SIG-M5 treated with dmso at 0.1 percent for 504 hours (cell line): Measurements from ENCODE around the gene WHRN.

Experiments used
- DNase-seq: peaks from one replicate; lab custom pipeline; 2025; ENCODE audit not compliant: unreplicated experiment; lab: John Stamatoyannopoulos, UW

The WHRN gene

DNA sequence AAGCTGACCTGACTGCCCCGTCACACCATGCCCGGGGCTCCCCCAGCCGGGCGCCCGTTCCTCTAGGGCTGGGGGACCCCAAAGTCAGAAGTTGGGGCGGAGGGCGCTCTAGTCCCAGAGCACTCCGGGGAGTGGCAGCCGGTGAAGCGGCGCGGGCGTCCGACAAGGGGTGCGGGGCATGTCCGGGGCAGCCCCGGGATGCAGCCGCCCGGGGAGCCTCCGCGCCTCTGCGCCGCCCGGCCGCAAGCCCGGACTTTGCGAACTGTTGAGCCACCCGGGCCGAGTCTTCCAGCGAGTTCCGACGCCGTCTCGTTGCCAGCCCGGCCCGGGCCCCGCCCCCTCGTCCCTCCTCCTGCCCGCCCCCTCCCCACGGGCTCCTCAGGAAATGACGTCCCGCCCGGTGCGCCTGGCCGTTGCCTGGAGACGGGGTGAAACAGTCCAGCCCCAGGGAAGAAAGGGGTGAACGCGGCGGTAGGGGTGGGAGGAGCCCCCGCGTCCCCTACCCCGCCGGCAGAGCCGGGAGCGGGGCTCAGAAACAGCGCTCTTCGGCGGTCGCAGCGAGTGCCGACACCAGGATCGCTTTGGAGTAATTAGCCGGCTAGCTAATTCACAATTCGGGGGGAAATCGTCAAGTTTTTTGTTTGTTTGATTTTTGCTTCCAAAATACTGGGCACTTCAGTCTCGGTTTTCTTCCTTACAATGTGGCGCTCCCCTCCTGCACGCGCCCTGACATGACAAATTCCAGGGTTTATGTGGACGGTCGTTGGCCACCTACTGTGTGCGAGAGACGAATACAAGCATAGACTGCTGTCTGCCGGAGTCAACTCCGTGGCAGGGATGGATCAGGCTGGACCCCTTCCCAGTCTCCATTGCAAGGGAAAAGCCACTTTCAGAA is at the start of gene WHRN:
Gene WHRN (minus strand): TSS at position 287 of the 895 bp plus-strand sequence. CDS start 672 bp downstream, outside the sequence.
- DNase-seq: peak; percentile 79

DNA sequence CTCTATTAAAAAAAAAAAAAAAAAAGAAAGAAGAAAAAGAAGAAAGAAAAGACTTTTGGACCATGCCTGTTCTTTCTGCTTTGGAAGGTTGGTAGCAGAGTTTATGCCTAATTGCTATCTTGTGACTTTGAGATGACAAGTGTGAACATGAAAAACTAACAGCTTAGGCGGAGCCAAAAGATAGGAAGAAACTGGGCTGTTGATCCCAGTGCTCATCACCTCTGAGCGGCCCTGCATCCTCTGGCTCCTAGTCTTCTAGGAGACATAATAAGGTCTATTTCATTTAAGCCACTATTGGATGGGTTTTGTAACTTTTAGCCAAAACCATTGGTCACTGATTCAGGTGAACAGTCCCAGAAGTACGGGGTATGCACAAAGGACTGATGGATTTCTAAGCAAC is 47.9 kb upstream of the WHRN start:
- DNase-seq: no peak

DNA sequence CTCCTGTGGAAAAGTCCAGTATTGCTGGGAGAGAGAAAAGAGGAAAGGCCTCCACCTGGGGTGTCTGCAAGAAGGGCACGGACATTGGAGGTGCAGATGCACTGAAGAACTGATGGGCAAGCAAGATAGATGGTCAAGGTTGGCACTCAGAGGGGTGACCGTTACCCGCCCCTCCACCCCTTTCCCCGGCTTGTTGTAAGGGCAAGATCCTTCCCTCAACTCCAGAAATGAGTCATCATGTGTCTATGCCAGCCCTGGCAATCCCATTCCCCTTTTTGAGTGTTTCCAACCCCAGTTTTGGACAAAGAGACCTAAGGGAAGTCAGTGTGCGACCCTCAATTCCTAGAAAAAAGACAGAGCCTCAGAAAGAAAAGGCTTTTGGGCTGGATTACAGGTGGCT is 47.4 kb upstream of the WHRN start:
- DNase-seq: no peak

DNA sequence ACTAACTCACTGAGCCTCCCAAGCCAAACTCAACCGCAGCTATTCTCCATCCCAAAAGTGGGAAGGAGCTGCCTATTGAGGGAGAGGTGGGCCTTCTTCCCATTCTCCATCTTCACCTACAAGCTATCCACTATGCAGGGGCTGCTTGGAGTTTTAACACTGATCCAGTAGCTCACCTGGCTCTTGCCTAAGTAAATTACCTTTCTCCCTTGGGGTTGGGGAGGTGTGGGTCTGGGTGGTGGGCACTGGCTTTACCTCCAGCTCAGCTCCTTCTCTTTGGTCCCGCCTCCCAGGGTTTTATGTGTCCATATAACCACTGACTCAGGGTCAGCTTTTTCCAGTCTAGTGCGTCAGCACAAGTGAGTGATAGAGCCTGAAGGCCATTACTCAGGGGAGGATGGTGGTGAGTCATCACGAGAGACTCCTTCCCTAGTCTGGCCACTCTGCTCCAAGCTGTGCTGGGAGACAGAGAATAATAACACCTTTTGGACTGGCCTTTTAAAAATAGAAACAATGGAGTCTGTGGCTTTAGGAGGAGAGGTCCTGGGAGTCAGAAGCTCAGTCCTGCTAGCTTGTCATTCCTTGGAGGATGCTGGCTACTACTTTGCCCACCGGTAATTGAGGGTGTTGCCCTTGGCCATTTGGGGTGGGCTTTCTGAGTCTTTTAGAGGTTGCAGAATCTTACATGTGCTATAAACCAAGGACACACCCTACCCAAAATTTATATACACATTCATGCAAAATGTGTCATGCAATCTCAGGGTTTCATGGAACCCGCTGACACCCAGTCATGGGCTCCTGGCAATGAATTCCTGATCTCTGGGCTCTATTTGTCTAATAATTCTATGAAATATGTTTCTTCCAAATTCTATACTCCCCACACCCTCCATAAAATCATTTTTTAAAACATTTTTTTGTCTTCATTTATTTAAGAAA is 46.7 kb upstream of the WHRN start:
- peak; percentile 70 for DNase-seq

DNA sequence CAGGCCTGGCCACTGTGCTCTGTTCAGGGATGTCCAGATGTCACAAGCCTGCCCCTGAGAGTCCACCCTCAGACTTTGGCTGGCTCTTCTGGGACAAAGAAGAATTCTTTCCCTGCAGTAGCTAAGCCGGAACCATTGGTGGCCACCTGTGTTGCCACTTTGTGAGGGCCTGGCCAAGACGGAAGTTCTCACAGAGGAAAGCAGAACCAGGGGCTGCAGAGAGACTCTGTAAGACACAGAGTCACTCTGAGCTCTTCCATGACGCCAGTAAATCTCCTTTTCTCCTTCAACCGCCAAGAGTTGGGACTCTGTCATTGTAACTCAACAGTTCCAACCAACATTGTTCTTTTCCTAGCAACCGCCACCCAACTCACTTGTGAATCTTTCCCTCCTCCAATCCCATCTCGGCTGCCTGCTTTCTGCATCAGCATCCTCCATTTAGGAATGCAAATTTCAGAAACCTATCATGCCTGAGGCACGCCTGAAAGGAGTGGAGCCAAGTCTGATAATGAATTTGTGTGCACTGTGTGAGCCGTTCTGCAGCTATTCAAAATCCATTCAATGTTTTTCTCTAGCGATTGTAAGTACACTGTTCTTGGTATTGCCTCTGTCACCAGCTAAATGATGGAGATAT is 44.5 kb upstream of the WHRN start:
- no peak for DNase-seq

DNA sequence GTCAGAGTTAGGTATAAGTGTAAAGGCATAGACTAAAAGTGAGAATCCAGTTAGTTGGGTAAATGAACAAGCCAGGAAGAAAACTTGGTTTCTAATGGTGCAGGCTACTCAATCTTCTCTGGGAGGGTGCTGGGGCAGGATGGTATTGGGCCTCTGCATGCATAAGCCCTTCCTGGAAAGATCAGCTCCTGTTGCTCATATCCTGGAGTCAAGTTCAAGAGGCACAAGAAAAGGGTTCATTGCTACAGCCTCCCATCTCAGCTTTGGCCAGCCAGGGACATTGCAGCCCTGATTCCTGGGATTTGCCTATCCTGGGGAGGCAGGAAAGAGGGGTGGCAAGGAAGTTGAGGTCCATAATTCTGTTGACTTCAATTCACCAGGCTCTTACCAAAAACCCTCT is 41.6 kb upstream of the WHRN start:
- DNase-seq: no peak

DNA sequence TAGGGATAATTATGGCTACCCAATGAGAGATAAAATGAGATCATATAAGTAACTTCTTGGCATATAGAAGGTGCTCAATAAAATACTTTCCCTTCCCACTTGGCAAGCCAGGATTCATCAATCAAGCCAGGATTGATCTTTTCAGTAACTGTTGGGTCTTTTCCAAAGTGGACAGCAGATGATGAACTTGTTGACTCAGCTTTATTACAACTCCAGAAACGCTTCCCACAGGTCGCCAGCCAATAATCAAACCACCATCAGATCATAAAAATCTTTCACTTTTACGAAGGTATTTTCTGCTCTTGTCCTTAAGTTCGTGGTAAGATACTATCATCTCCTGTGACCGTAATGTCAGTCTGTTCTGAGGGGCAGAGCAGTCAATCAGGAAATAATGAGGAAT is 39.8 kb upstream of the WHRN start:
- DNase-seq: no peak

DNA sequence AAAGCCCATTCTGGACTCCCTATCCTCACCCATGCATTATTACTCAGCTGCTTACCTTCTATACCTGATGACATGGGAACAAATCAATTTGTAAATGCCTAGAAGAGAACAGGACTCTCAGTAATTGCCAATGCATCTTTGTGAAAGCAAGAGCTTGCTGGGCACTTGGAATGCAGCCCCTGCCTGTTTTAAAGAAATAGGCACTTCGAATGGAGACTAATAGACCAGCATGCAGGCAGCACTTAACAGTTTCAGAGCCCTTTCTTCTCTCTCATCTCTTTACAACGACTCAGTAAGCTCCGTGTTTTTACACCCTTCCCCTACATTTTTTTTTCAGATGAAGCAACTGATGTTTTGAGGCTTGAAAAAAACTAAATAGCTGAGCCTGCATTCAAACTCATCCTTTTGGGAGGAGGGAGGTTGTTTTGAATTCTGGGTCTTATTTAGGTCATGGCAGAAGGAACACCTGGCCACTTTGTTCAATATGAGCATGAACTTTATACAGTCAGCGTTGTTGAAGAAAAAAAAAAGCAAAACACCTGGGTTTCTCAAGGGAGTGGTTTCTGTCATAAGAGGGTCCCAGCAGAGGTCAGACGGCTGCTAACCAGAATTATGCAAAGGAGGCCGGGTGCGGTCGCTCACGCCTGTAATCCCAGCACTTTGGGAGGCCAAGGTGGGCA is 34.6 kb upstream of the WHRN start:
- DNase-seq: no peak

DNA sequence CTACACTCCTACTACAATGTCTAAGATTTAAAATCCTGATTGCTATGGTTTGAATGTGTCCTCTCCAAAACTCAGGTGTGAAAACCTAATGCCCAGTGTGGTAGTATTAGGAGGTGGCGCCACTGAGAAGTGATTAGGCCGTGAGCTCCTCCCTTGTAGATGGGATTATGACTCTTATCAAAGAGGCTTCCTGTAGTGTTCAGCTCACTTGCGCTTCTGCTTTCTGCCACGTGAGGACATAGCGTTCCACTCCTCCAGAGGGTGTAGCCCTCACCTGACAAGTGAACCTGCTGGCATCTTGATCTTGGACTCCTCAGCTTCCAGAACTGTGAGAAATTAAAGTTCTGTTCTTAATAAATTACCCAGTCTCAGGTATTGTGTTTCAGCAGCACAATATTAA is 33.0 kb upstream of the WHRN start:
- DNase-seq: peak; percentile 47

DNA sequence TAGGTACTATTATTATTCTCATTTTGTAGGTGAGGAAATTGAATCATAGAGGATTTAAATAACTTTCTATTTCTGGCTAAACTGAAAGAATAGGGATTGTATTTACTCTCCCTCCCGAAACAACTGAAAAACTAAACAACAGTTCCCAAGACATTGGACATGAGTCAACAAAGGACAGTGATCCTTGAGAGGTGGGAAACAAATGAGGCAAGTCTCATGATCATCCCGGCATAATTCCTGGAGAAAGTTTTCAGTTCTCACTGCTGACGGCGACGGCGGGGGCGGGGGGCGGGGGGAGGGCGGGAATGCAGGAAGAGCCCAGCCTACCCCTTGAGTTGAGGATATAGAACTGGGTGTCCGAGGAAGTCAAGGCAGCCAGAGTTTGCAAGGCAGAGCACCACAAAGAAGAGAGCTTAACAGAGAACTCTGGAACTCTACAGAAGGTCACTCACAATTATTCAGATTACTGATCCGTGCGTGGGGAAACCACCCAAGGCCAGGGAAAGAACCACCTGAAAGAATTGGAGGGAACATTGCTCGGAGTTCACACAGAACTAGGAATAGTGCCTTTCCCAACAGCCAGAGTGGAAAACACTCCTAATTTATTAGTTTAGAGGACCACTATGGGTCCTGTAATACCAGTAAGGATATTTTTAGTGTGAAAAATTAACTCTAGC is 27.4 kb upstream of the WHRN start:
- DNase-seq: no peak

DNA sequence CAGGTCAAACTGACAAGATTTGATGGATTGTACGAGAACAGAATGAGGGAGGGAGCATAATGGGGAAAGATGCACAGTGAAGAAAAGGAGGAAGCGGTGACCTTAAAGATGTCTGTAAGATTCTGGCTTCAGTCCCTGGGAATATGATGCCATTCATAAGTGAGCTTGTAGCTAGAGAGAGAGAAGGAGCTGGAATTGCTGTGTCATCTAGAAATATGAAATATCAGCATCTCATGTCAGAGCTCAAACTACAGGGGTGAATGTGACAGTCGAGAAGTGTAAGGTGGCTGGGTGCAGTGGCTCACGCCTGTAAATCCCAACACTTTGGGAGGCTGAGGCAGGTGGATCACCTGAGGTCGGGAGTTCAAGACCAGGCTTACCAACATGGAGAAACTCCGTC is 24.0 kb upstream of the WHRN start:
- DNase-seq: no peak

DNA sequence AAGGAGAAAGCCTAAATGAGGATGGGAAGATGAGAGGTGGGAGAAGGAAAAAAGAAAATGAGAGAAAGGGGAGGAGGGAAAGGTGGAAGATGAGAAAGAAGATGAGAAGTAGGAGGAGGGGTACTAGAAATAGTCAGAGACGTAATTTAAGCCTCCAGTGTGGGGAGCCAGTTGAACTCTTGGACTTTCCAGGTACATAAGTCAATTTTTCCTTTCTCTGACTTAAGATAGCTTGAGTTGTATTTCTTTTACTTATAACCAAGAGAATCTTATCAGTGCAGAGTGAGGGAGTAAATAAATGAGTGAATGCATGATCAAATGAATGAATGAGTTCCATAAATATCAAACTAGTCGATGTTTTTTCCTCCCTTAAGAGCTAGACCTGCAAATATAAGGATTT is 21.5 kb upstream of the WHRN start:
- DNase-seq: no peak

DNA sequence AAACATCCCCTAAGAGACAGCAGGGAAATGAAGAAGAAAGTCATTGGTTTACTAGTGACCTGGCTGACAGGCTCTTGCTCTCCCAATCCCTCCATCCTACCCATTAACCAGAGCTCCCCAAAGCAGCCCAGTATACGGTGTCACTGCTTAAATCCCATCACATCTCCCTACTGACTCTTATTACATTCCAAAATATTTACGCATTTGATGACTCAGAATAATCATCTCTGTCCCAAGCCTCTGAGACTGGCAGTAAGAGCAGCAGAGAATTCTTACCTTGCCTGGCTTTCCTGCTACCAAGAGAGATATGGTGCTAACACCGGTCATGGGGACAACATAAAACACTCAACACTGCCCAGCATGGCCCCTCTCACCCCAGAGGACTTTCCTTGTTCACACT is 20.2 kb upstream of the WHRN start:
- DNase-seq: no peak

DNA sequence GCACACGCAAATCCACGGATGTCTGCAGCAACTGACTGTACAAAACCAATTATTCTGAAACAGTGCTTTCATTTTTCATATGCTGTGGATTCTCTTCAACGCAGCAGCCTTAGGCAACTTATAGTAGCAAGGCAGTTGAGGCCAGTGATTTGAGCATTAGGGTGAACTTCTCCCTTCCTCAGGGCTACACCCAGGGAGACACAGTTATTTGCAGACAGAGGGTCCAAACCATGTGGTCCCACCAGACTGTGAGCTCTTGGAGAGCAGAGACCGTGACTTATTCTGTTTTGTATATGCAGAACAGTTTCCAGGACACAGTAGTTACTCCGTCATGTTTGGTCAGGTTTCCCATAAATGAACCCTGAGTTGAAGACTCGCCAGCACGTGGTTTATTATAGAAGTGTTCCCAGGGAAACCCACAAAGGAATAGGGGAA is 19.0 kb upstream of the WHRN start:
- DNase-seq: no peak

DNA sequence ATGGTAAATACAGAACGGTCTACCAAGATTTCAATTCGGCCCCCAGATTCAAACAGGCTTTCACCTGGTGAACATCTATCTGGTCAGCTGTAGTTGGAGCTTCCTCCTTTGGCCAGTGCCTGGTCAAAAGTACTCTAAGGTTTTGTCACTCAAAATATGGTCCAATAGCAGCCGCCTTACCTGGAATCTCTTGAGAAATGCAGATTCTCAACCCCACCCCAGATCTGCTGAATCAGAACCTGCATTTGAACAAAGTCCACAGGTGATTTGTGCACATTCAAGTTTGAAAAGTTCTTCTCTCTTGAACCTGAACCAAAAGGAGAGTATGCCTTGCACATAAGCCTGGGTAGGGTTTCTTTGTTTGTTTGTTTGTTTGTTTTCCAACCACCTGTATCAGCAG is 17.6 kb upstream of the WHRN start:
- DNase-seq: no peak

DNA sequence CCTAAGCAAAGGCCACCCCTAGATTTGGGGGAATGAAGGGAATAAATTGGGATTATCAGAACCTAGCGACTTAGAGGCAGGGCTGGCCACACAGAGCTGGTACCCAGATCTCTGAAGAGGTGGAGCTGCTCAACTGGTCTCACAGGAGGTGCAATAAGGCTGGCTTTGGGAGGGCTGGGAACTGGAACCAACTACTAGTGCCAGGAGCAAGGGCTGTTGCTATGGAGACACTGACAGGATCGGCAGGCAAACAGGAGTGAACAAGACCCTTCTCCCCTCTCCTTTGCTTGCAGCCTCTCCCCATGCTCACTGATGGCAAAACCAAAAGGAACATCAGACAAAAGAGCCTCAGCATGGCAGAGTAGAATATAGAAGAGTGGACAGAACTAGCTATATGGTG is 17.0 kb upstream of the WHRN start:
- DNase-seq: no peak

DNA sequence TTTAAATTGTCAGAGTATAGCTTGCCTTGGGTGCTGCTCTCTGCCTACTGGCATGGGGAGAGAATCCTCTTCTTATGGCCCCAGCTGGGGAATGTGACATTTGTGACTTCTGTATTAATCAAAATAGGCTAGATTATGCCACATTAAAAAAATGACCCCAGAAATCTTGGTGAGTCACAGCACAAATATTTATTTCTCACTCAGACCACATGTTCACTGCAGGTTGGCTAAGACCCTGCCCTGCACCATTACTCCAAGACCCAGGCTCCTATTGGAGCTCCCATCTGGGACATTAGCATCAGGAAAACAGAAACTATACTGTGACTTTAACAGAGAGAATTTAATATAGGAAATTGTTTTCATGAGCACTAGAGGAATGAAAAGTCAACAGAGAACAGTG is 16.6 kb upstream of the WHRN start:
- DNase-seq: no peak

DNA sequence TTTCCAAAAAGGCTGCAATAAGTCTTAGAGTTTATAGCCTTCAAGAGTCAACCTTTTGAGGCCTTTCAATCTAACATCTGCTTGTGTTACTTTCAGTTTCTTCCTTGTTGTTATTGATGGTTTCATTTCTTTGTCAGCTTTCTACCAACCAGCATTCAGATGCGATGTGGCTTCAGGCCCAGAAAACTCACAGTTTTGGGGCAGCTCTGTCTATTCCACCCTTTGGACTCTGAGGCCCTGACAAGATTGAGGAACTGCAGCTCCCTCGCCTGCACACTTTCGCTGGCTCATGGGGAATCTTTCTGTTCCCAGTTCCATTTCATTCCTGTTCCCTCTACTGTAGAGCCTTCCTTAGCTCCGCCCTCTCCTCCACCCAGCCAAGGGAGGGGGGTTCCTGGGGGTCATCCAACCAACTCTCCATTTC is 13.3 kb upstream of the WHRN start:
- DNase-seq: no peak

DNA sequence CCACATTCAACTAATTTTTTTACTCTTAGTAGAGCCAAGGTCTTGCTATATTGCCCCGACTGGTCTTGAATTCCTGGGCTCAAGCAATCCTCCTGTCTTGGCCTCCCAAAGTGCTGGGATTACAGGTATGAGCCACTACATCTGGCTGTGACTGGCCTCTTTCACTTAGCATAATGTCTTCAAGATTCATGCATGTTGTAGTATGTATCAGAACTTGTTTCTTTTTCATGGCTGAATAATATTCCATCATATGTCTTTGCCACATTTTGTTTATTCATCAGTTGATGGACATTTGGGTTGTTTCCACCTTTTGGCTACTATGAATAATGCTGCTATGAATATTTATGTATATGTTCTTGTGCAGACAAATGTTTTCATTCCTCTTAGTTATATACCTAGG is 12.8 kb upstream of the WHRN start:
- no peak for DNase-seq

DNA sequence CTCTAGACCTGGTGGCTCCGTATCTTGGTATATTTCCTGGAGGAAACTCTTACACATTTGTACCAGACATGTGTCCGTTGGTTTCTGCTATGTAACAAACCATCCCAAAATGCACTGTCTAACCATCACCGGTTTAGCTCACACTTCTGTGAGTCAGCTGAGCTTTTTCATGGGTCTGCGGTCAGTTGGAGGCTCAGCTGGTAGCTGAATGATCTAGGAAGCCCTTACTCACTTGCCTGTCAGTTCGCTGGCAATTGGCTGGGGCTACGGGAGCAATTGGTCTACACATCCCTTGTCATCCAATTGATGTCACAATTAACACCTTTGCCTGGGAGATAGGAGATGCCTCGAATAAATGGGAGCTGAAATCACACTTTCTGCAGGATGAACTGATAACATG is 11.6 kb upstream of the WHRN start:
- DNase-seq: no peak
